HG03108 (cell line): Measurements from ENCODE around the gene ARHGEF16.

Experiments used
- ATAC-seq: cut with Tn5 transposase; IDR thresholded peaks from one replicate; pipeline ENCODE4 v1.9.1; 2021; ENCODE audit warnings: moderate library complexity; ENCODE audit not compliant: unreplicated experiment

Gene ARHGEF16

GRCh38 chr1:3498986-3499385 is 44.5 kb downstream of the ARHGEF16 start:
- no peak for ATAC-seq

DNA sequence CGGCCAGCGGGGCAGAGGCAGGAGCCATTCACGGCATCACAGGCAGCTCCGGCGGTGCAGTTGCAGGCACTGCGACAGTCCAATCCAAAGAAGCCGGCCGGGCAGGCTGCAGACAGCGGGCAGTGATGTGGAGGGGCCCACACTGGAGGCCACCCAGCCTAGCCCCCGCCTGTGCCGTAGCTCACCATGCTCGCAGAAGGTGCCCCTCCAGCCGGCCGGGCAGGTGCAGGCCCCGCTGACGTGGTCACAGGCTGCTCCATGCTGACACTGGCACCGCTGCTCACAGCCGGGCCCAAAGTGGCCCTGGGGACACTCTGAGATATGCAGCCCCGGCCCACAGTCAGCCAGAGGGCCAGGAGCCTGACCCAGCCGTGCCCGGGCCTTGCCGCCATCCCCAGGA is 45.1 kb downstream of the ARHGEF16 start:
- ATAC-seq, result no peak

DNA sequence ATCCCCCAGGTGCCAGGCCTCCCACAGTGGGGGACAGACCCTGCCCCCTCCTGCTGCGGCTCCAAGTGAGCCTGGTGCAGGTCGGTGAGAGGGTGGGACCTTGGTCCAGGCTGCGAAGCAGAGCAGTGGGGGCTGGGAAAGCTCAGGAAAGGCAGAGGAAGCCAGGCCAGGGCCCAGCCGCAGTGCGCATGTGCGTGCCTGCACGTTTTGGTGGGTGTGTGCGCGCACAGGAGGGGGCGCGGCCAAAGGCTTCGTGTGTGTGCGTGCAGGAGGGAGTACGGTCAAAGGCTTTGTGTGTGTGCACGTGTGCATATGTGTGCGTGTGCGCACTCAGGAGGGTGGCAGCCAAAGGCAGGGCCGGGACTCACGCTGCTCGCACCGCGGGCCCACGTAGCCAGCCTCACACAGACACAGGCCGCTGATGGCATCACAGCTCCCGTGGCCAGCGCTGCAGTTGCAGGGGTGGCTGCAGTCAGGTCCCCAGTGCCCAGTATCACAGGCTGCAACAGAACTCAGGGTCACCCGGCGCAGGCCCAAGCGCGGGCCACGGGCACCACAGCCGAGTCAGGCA is 45.9 kb downstream of the ARHGEF16 start:
- no peak for ATAC-seq

GRCh38 chr1:3501437-3501836 is 47.0 kb downstream of the ARHGEF16 start:
- ATAC-seq, result no peak

DNA sequence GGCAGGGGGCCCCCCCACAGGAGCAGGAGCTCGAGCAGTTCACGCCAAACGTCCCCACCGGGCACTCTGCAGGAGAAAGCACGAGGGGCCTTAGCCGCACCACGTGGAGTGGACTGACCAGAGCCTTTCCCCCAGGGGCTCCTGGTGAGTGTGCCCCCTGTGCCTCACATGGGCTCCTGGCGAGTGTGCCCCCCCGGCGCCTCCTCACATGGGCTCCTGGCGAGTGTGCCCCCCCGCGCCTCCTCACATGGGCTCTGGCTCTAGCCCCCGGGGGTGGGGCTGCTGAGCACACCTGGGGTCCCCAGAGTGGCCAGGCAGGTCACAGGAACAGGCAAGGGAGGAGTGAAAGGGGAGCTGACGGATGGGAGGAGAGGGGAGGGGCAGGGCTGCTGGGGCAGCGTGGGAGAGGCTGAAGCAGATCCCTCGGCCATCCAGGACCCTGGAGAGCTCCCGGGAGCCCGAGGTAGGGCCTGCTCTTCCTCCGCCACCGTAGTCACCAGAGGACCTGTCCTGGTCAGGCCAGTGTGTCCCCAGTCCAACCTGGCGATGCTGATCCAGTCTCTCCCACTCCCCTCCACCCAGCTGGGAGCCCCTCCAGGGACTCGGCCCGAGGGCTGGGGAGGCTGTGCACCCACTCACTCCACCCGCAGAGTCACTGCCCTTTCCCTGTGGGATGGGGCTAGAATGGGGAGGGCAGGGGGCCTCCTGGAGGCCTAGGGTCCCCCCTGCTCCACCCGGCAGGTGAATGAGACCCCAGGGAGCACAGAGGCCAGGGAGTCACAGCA is 47.6 kb downstream of the ARHGEF16 start:
- ATAC-seq, result no peak

- no peak for ATAC-seq
These were observed 48.4 kb downstream of the ARHGEF16 start for GRCh38 chr1:3502641-3503524.

DNA sequence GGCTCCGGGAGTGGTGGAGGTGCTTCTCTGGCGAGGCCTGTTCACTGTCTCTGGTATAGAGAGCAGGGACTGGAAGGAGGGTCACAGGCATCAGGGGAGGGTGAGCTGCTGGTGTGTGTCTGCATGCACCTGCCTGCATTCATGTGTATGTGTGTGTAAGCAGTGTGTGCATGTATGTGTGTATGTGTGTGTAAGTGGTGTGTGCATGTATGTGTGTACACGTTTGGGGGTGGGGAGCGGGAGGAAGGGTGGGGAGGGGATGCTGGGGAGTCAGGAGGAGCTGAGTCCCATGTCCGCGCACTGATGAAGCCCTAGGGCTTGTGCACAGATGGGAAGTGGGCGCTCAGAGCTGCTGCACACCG is 49.0 kb downstream of the ARHGEF16 start:
- ATAC-seq, result no peak

GRCh38 chr1:3504151-3504821 is 49.8 kb downstream of the ARHGEF16 start:
- no peak for ATAC-seq

DNA sequence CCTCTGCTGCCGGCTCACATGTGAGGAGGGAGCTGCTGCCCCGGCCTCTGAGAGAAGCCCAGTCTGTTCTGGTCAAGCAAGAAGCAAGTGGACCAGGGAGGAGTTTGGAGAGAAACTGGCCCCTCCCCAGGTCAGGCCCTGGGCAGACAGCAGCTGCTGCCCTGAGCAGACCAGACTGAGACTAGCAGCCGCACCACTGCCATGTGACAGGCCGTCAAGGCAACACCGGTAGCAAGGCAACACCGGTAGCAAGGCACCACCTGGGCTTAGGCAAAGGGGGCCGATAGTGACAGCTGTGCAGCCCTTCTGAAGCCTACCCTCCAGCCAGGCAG is 50.3 kb downstream of the ARHGEF16 start:
- no peak for ATAC-seq

- no peak for ATAC-seq
These were observed 50.7 kb downstream of the ARHGEF16 start for GRCh38 chr1:3505161-3505560.

- no peak for ATAC-seq
These were observed 51.6 kb downstream of the ARHGEF16 start for GRCh38 chr1:3506041-3506440.

- no peak for ATAC-seq
These were observed 52.5 kb downstream of the ARHGEF16 start for GRCh38 chr1:3506943-3507342.

- no peak for ATAC-seq
These were observed 53.3 kb downstream of the ARHGEF16 start for GRCh38 chr1:3507636-3508275.

DNA sequence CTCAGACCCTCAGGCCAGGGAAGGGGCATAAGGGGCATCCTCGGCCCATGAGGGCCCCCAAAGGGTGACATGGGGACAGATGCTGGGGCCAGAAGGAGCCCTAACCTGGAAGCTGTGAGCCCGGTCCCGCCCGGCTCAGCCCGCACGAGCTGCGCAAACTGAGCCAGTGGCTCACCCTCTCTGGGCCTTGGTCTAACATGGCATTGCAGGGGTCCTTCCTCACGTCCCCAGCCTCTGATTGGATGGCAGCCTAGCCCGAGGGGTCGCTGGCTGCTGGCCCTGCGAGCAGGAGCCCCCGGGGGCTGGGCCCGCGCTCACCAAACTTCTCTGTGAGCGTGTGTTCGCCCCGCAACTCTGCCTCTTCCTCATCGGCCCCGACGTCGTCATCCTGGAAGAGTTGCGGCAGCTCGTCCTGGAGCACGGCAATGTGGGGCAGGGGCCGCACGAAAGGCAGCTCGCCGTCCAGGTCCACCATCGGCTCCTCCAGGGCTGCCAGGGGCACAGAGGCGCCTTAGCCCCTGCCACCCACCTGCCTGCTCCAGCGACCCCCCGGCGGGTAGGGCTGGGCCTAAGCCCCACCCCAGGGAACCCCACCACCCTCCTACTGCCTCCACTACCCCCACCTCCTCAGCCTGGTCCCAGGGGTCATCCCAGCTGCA is 54.4 kb downstream of the ARHGEF16 start:
- ATAC-seq, result no peak

DNA sequence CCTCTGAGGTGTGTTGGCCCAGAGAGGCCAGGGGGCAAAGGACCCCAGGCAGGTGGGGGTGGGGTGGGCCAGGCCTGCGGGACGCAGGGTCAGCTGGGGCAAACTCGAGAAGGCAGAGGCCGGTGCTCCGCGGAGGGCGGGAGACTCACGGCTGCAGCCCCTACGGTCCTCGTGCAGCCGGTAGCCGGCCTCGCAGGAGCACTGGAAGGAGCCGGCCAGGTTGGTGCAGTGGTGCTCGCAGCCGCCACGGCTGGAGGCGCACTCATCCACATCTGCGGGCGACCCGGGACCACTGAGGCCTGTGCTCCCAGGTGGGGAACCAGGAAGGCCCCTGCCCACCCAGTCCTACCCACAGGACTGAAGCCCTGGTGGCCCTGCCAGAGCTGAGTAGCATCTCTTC is 55.3 kb downstream of the ARHGEF16 start:
- ATAC-seq, result no peak

GRCh38 chr1:3510136-3510955 is 55.9 kb downstream of the ARHGEF16 start:
- no peak for ATAC-seq

GRCh38 chr1:3510956-3511250 is 56.4 kb downstream of the ARHGEF16 start:
- no peak for ATAC-seq

- ATAC-seq, result no peak
These were observed 56.8 kb downstream of the ARHGEF16 start for GRCh38 chr1:3511306-3511705.

DNA sequence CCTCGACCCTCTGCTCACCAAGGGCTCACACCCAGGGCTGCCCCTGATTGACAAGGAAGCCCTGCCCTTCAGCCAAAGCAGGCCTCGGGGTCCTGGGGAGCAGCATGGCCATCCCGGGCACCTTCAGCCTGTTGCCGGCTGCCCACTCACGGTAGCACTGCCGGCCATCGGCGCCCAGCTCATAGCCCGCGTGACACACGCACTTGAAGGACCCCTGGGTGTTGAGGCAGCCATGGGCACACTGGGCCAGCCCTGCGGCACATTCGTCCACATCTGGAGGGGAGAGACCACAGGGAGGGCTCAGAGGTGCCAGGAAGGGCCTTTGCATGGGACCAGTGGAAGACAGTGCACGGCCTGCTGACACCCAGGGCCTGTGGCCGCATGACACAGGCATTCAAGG is 57.4 kb downstream of the ARHGEF16 start:
- ATAC-seq, result no peak

DNA sequence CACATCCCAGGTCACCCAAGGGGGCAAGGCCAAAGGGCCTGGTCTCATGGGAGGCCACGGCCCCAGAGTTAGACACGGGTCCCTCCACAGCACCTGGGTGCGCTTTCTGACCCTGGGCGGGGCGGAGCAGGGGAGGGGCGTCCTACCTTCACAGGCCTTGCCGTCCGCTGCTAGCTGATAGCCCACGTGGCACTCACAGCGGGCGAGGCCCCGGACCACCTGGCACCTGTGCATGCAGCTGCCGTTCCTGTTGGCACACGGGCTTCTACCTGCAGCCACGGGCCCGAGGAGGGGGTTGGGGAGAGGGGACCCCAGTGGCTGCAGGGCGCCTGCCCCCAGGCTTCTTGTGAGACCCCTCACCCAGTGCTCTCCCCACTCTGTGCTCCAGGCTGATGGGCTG is 59.9 kb downstream of the ARHGEF16 start:
- ATAC-seq, result no peak
